A204.1 (cell line): Measurements from ENCODE around the gene TMEM63C.

Experiments used
- FAIRE-seq: peaks from 2 replicates; lab custom pipeline; 2012; peaks lifted over from hg19 to GRCh38; lab: Jason Lieb, UNC

TMEM63C gene

GRCh38 chr14:77197988-77198387, 16.4 kb downstream of the TMEM63C start:
- FAIRE-seq: no peak

GRCh38 chr14:77198561-77198960, 17.0 kb downstream of the TMEM63C start:
- FAIRE-seq: no peak

- no peak for FAIRE-seq
These were observed 18.0 kb downstream of the TMEM63C start for GRCh38 chr14:77199590-77199989.

GRCh38 chr14:77200406-77200985, 18.9 kb downstream of the TMEM63C start:
- no peak for FAIRE-seq

- no peak for FAIRE-seq
These were observed 20.1 kb downstream of the TMEM63C start for GRCh38 chr14:77201696-77202095.

GRCh38 chr14:77203611-77204458, 22.2 kb downstream of the TMEM63C start:
- FAIRE-seq: no peak

- no peak for FAIRE-seq
These were observed 22.8 kb downstream of the TMEM63C start for GRCh38 chr14:77204459-77204771.

GRCh38 chr14:77204907-77205306, 23.3 kb downstream of the TMEM63C start:
- FAIRE-seq: no peak

- FAIRE-seq: no peak
These were observed 24.0 kb downstream of the TMEM63C start for GRCh38 chr14:77205566-77205965.

- no peak for FAIRE-seq
These were observed 24.7 kb downstream of the TMEM63C start for GRCh38 chr14:77206261-77206824.

- no peak for FAIRE-seq
These were observed 25.3 kb downstream of the TMEM63C start for GRCh38 chr14:77206877-77207389.

- FAIRE-seq: no peak
These were observed 26.8 kb downstream of the TMEM63C start for GRCh38 chr14:77208291-77208978.

GRCh38 chr14:77208979-77209318, 27.4 kb downstream of the TMEM63C start:
- FAIRE-seq: no peak

- FAIRE-seq: no peak
These were observed 30.7 kb downstream of the TMEM63C start for GRCh38 chr14:77212097-77212870.

GRCh38 chr14:77212943-77213678, 31.5 kb downstream of the TMEM63C start:
- no peak for FAIRE-seq

GRCh38 chr14:77213679-77214016, 32.0 kb downstream of the TMEM63C start:
- no peak for FAIRE-seq

- FAIRE-seq: no peak
These were observed 32.6 kb downstream of the TMEM63C start for GRCh38 chr14:77214216-77214615.

- no peak for FAIRE-seq
These were observed 36.0 kb downstream of the TMEM63C start for GRCh38 chr14:77217551-77217950.

GRCh38 chr14:77219591-77219990, 38.0 kb downstream of the TMEM63C start:
- no peak for FAIRE-seq

GRCh38 chr14:77220246-77221017, 38.8 kb downstream of the TMEM63C start:
- FAIRE-seq: no peak
